Transverse colon (tissue), 4 donors: ENCODE data around the gene OR51A4.

ENCODE experiments used
- CTCF ChIP-seq, 5 experiments: fragments of 200-600 bp in 3 of 5; fragments of 450-650 bp in 2 of 5; sonication (generic) in 3 of 5; IDR thresholded peaks; 1 replicate in 2 of 5; 2 replicates in 3 of 5; pipeline ENCODE4 v1.5.1; 2016 to 2017; ENCODE audit warnings: antibody characterized with exemption in 5 of 5, inconsistent platforms in 3 of 5, mild to moderate bottlenecking in 2 of 5, moderate library complexity in 1 of 5
- EP300 ChIP-seq: sonication (generic); formaldehyde crosslinking; IDR thresholded peaks from one replicate; pipeline ENCODE4 v1.6.1; 2017; ENCODE audit warnings: antibody characterized with exemption, low read depth
- POLR2A ChIP-seq: fragments of 450-650 bp; IDR thresholded peaks from one replicate; pipeline ENCODE4 v1.6.1; 2016; ENCODE audit warnings: antibody characterized with exemption, mild to moderate bottlenecking, moderate library complexity
- POLR2AphosphoS5 ChIP-seq, 3 donors: sonication (generic); formaldehyde crosslinking; IDR thresholded peaks; one replicate each; pipeline ENCODE4 v1.6.1; 2016; ENCODE audit warnings: antibody characterized with exemption in 3 of 3

DNA sequence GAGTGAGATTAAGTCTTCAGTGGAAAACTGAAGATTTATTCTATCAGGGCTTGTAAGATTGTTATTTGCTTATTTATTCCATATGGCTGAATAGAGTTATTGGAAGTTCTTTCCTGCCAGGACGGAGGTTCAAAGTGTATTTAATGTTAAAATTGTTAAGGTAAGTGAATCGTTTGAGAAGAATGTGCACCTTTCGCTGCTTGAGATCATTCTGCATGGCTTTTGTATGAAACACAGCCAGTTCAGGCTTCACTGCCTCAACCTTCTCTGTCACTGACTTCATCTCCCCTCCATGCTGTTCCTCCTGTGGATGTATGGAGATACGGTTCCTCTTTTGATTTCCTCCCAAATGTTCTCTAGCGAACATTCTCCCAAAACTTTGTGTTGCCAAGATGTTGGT lies 28.0 kb upstream of the OR51A4 start:
- TF ChIP-seq EP300 (no peak), CTCF (IDR thresholded peaks at IDR 0.05) (no peak), POLR2A (no peak), POLR2AphosphoS5 (IDR thresholded peaks at IDR 0.05) (no peak)
